Loucy (cell line): ENCODE results near the gene RNF130.
A peak's percentile ranks its signal among the peaks of the same experiment; 100 is the strongest.

ENCODE experiments used
- H2AFZ ChIP-seq: fragments of 200-600 bp; sonication (generic); 2 replicates; pipeline ENCODE4 v1.6.0; 2016; ENCODE audit warnings: antibody characterized with exemption, mild to moderate bottlenecking, low read length, moderate library complexity
- H3F3A ChIP-seq: fragments of 200-600 bp; 2 replicates; pipeline ENCODE4 v1.6.0; 2016; ENCODE audit warnings: antibody characterized with exemption, low read depth, mild to moderate bottlenecking
- H3K27me3 ChIP-seq: fragments of 200-600 bp; sonication (generic); 2 replicates; pipeline ENCODE4 v1.6.1; 2014; ENCODE audit warnings: low read length, mild to moderate bottlenecking; ENCODE audit not compliant: insufficient read depth, poor library complexity, severe bottlenecking
- H3K36me3 ChIP-seq: fragments of 200-600 bp; sonication (generic); 2 replicates; pipeline ENCODE4 v1.6.1; 2016; ENCODE audit warnings: low read length; ENCODE audit not compliant: insufficient read depth
- H3K4me1 ChIP-seq: fragments of 200-600 bp; sonication (generic); 2 replicates; pipeline ENCODE4 v1.5.1; 2014; ENCODE audit warnings: low read length, mild to moderate bottlenecking; ENCODE audit not compliant: insufficient read depth, poor library complexity, severe bottlenecking
- H3K4me2 ChIP-seq: fragments of 200-600 bp; sonication (generic); 2 replicates; pipeline ENCODE4 v1.6.0; 2014; ENCODE audit warnings: antibody characterized with exemption, low read length, low read depth, mild to moderate bottlenecking; ENCODE audit not compliant: poor library complexity, severe bottlenecking
- H3K4me3 ChIP-seq: fragments of 200-600 bp; sonication (generic); 2 replicates; pipeline ENCODE4 v1.5.1; 2014; ENCODE audit warnings: low read length, mild to moderate bottlenecking, mixed read lengths; ENCODE audit not compliant: poor library complexity, severe bottlenecking
- H3K79me2 ChIP-seq: fragments of 200-600 bp; sonication (generic); 2 replicates; pipeline ENCODE4 v1.6.1; 2014; ENCODE audit warnings: low read length; ENCODE audit not compliant: insufficient read depth
- H3K9ac ChIP-seq: fragments of 200-600 bp; sonication (generic); 2 replicates; pipeline ENCODE4 v1.6.0; 2014; ENCODE audit warnings: mild to moderate bottlenecking, low read depth, low read length, moderate library complexity; ENCODE audit not compliant: poor library complexity, severe bottlenecking
- H3K9me2 ChIP-seq: fragments of 200-600 bp; sonication (generic); replicated peaks from 2 replicates; pipeline ENCODE4 v1.6.1; 2016; ENCODE audit warnings: low read depth, low read length, mixed read lengths
- H3K9me3 ChIP-seq: fragments of 200-600 bp; sonication (generic); 2 replicates; pipeline ENCODE4 v1.6.1; 2014; ENCODE audit warnings: mild to moderate bottlenecking, antibody characterized with exemption, low read length, low read depth; ENCODE audit not compliant: insufficient read depth
- H4K20me1 ChIP-seq: fragments of 200-600 bp; sonication (generic); 2 replicates; pipeline ENCODE4 v1.6.0; 2014; ENCODE audit warnings: antibody characterized with exemption, low read length, mild to moderate bottlenecking; ENCODE audit not compliant: insufficient read depth, poor library complexity, severe bottlenecking
- CTCF ChIP-seq: fragments of 200-600 bp; sonication (generic); conservative IDR thresholded peaks from 2 replicates; pipeline ENCODE4 v1.5.1; 2014; ENCODE audit warnings: mild to moderate bottlenecking, antibody characterized with exemption, low read length
- EZH2phosphoT487 ChIP-seq: fragments of 200-600 bp; IDR thresholded peaks from 2 replicates; pipeline ENCODE4 v1.6.1; 2018; ENCODE audit warnings: antibody characterized with exemption, mild to moderate bottlenecking, moderate library complexity, borderline replicate concordance

RNF130 gene

GRCh38 chr5:180093651-180094382 lies 22.3 kb upstream of the RNF130 start:
- no peak for TF ChIP-seq EZH2phosphoT487
- H3K36me3 ChIP-seq, result no peaks in the 10 kb centered on the region
- no peaks in the 10 kb centered on the region for H4K20me1 ChIP-seq
- no peaks in the 10 kb centered on the region for H3K79me2 ChIP-seq
- no peaks in the 10 kb centered on the region for H3K27me3 ChIP-seq
- no peak overlapping the region for H3K4me3 ChIP-seq
- H3K9ac ChIP-seq, result no peak overlapping the region
- no peaks in the 10 kb centered on the region for H3F3A ChIP-seq
- H3K9me2 ChIP-seq, result no peaks in the 10 kb centered on the region
- no peak overlapping the region for H3K4me2 ChIP-seq
- no peak overlapping the region for H2AFZ ChIP-seq
- H3K9me3 ChIP-seq, result no peaks in the 10 kb centered on the region
- peaks cover 3% of the 10 kb centered on the region for H3K4me1 ChIP-seq

- Histone ChIP-seq H3K4me1 (peaks cover 3% of the 10 kb centered on the region), H3K79me2 (no peaks in the 10 kb centered on the region), H3K4me3 (no peak overlapping the region), H4K20me1 (no peaks in the 10 kb centered on the region), H3K9ac (no peak overlapping the region), H3F3A (no peaks in the 10 kb centered on the region), H3K9me2 (no peaks in the 10 kb centered on the region), H3K4me2 (no peak overlapping the region), H3K9me3 (no peaks in the 10 kb centered on the region), H3K36me3 (no peaks in the 10 kb centered on the region), H3K27me3 (no peaks in the 10 kb centered on the region), H2AFZ (no peak overlapping the region)
- no peak for TF ChIP-seq CTCF
- TF ChIP-seq EZH2phosphoT487, result no peak
Measured at GRCh38 chr5:180093241-180093640, 21.7 kb upstream of the RNF130 start.

- Histone ChIP-seq H3K9ac (no peak overlapping the region), H3K4me3 (no peak overlapping the region), H4K20me1 (no peaks in the 10 kb centered on the region), H3K27me3 (no peaks in the 10 kb centered on the region), H3K36me3 (no peaks in the 10 kb centered on the region), H3F3A (no peaks in the 10 kb centered on the region), H3K4me1 (peaks cover 3% of the 10 kb centered on the region), H3K9me2 (no peaks in the 10 kb centered on the region), H3K9me3 (no peaks in the 10 kb centered on the region), H3K4me2 (no peak overlapping the region), H2AFZ (no peak overlapping the region), H3K79me2 (no peaks in the 10 kb centered on the region)
- TF ChIP-seq EZH2phosphoT487 (no peak), CTCF (peak; percentile 48)
Measured at GRCh38 chr5:180090769-180091546, 19.4 kb upstream of the RNF130 start.
